Measurements from ENCODE around the gene DHX29. TPM values are rescaled to one million over a fixed set of nuclear protein-coding genes. Genes with fewer than 3 reads are reported as not detected.

Gene DHX29
- total and polyA plus RNA-seq, 2 donors (not counting 1 experiment from before 2014, with no cell fraction given): 3.9 to 18.1 TPM

DNA sequence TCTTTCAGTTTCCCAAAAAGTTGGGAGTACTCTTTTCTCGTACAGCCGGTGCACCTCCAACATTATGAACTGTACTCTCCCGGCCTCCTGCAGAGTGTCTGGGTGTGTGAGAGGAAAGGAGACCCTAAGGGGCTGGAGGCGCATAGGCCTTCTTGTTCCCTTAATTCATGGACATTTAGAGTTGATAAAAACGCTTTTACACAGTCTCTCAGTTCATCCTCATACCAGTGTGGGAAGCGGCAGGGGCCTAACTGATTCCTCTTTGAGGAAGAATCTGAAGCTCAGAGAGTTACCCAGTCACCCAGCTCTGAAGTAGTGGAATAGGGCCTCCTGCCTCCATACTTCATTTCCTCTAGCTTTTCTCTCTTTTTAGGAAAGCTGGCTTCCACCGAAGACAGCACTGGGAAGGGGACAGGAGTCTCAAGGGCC is 83.7 kb downstream of the DHX29 start:
- no peak overlapping the region for H3K27ac ChIP-seq (ENCODE audit: low read length in 2 of 2)
- no peaks in the 10 kb centered on the region for H4K20me1 ChIP-seq (ENCODE audit: control insufficient read depth, insufficient read depth, low read length, poor library complexity, severe bottlenecking)
- intact Hi-C loops (cut with micrococcal nuclease): no loop called here
- 0% methylated on average over 1 of the region's 7 CpGs for WGBS (ENCODE audit: insufficient coverage)
- no peaks in the 10 kb centered on the region for H3K9me3 Mint-ChIP-seq (ENCODE audit: insufficient read depth)
- no peaks in the 10 kb centered on the region for H3K36me3 ChIP-seq (replicated peaks in 1 of 2; ENCODE audit: control extremely low read depth in 1 of 2, control insufficient read depth in 1 of 2, extremely low read depth in 1 of 2, insufficient read depth in 2 of 2, low read length in 1 of 2)
- no peaks in the 10 kb centered on the region for H3K79me2 ChIP-seq (ENCODE audit: control insufficient read depth, insufficient read depth, low read length)
- H3K4me2 ChIP-seq (replicated peaks; ENCODE audit: low read depth, low read length, poor library complexity, severe bottlenecking): peak overlapping the region; percentile 69
- ChIA-PET POLR2A (no interaction called here), CTCF (interaction anchor here (0.8 to 1.0 kb wide), 2 partner anchors 8 to 1216 kb away, joined by 3 to 6 read pairs; no protein-coding TSS in a partner anchor)
- peaks cover 47 to 60% of the 10 kb centered on the region in 2 donors for H3K4me1 ChIP-seq (ENCODE audit: control insufficient read depth in 2 of 2, insufficient read depth in 2 of 2, low read length in 2 of 2)
- peak overlapping the region; percentile 71 for H2AFZ ChIP-seq (ENCODE audit: insufficient read depth, low read depth, low read length, poor library complexity, severe bottlenecking)
- H3K4me3 ChIP-seq (ENCODE audit: control extremely low read depth in 1 of 5, extremely low read depth in 1 of 5, insufficient read depth in 1 of 5, low read depth in 2 of 5, low read length in 4 of 5): peak overlapping the region in 2 of 5 experiments; percentile 30 to 35
- peaks cover 42% of the 10 kb centered on the region for H3K4me1 Mint-ChIP-seq
- H3K9me3 ChIP-seq (ENCODE audit: control extremely low read depth in 1 of 3, control insufficient read depth in 2 of 3, insufficient read depth in 1 of 3, low read length in 2 of 3): peaks cover 0 to 36% (median 0%) of the 10 kb centered on the region in 3 donors
- H3K4me3 Mint-ChIP-seq: peak overlapping the region; percentile 66
- peak overlapping the region; percentile 47 for H3K9ac ChIP-seq (ENCODE audit: low read length)
- DNase-seq (peak; percentile 22), ATAC-seq (ENCODE audit: low read depth) (no peak)
- H3K27me3 ChIP-seq (replicated peaks in 1 of 4; ENCODE audit: control extremely low read depth in 1 of 4, control insufficient read depth in 3 of 4, insufficient read depth in 4 of 4, low read length in 3 of 4): peaks cover 0 to 95% (median 79%) of the 10 kb centered on the region in 4 experiments
- TF ChIP-seq EZH2 (IDR thresholded peaks at IDR 0.05; ENCODE audit: borderline replicate concordance, insufficient read depth, low read depth, low read length, poor library complexity, severe bottlenecking): no peak
- TF ChIP-seq, protein P1, sequence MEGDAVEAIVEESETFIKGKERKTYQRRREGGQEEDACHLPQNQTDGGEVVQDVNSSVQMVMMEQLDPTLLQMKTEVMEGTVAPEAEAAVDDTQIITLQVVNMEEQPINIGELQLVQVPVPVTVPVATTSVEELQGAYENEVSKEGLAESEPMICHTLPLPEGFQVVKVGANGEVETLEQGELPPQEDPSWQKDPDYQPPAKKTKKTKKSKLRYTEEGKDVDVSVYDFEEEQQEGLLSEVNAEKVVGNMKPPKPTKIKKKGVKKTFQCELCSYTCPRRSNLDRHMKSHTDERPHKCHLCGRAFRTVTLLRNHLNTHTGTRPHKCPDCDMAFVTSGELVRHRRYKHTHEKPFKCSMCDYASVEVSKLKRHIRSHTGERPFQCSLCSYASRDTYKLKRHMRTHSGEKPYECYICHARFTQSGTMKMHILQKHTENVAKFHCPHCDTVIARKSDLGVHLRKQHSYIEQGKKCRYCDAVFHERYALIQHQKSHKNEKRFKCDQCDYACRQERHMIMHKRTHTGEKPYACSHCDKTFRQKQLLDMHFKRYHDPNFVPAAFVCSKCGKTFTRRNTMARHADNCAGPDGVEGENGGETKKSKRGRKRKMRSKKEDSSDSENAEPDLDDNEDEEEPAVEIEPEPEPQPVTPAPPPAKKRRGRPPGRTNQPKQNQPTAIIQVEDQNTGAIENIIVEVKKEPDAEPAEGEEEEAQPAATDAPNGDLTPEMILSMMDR (IDR thresholded peaks at IDR 0.05): no peak
- no peak overlapping the region for H3K27ac Mint-ChIP-seq
- H3K27me3 Mint-ChIP-seq: peaks cover 83% of the 10 kb centered on the region

DNA sequence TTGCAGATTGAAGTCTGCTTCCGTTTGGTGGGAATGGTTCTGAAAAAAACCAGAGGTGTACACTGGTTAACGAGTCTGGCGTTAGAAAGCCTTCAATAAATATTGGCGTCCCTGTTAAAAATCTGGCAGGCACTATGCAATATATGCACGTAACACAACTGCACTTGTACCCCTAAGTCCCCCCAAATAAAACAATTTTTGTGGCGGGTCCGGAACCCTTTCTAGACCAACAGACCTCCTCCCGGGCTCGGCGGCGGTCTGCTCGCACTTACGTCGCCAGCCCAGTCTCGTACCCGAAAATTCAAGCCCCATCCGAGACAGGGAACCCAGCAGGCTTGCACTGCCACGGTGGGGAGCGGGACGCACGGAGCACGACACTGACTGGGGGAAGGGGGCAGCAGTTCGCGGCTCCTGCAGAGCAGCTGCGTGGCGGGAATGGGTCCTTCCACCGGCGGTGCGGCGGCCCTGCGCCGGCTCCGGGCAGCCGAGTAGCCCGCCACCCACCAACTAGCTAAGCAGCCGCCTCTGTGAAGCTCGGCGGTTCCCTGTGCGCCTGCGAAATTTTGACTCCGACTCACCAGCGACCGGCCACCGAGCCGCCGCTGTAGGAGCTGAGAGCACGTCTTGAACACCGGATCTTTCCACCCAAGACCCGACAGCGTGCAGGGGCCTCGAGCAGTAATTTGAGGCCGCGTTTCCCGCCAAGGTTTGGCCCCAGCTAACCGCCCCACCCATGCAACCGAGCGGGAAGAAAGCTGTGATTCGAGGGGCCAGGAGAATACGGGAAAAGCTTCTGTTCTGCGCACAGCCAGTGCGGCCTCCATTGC is 84.3 kb downstream of the DHX29 start:
- TF ChIP-seq, protein P1 (IDR thresholded peaks at IDR 0.05): no peak
- TF ChIP-seq EZH2 (IDR thresholded peaks at IDR 0.05; ENCODE audit: borderline replicate concordance, insufficient read depth, low read depth, low read length, poor library complexity, severe bottlenecking): peak; percentile 84
- intact Hi-C loops (cut with micrococcal nuclease): no loop called here
- ATAC-seq (ENCODE audit: low read depth): no peak
- H3K4me3 Mint-ChIP-seq: peak overlapping the region; percentile 74
- no peaks in the 10 kb centered on the region for H3K36me3 ChIP-seq (replicated peaks in 1 of 2; ENCODE audit: control extremely low read depth in 1 of 2, control insufficient read depth in 1 of 2, extremely low read depth in 1 of 2, insufficient read depth in 2 of 2, low read length in 1 of 2)
- CTCF ChIA-PET: interaction anchor here (0.8 to 1.0 kb wide), 2 partner anchors 9 to 1217 kb away, joined by 3 to 6 read pairs; no protein-coding TSS in a partner anchor
- peak; percentile 60 for DNase-seq
- peaks cover 47 to 60% of the 10 kb centered on the region in 2 donors for H3K4me1 ChIP-seq (ENCODE audit: control insufficient read depth in 2 of 2, insufficient read depth in 2 of 2, low read length in 2 of 2)
- peak overlapping the region in 3 of 5 experiments; percentile 23 to 35 (median 30) for H3K4me3 ChIP-seq (ENCODE audit: control extremely low read depth in 1 of 5, extremely low read depth in 1 of 5, insufficient read depth in 1 of 5, low read depth in 2 of 5, low read length in 4 of 5)
- H3K27ac ChIP-seq (ENCODE audit: low read length in 2 of 2): no peak overlapping the region
- peaks cover 0 to 89% (median 73%) of the 10 kb centered on the region in 4 experiments for H3K27me3 ChIP-seq (replicated peaks in 1 of 4; ENCODE audit: control extremely low read depth in 1 of 4, control insufficient read depth in 3 of 4, insufficient read depth in 4 of 4, low read length in 3 of 4)
- H4K20me1 ChIP-seq (ENCODE audit: control insufficient read depth, insufficient read depth, low read length, poor library complexity, severe bottlenecking): no peaks in the 10 kb centered on the region
- WGBS (ENCODE audit: insufficient coverage): 4% methylated on average over 58 of the region's 61 CpGs
- no peaks in the 10 kb centered on the region for H3K79me2 ChIP-seq (ENCODE audit: control insufficient read depth, insufficient read depth, low read length)
- H2AFZ ChIP-seq (ENCODE audit: insufficient read depth, low read depth, low read length, poor library complexity, severe bottlenecking): peak overlapping the region; percentile 71
- POLR2A ChIA-PET: no interaction called here
- H3K27me3 Mint-ChIP-seq: peaks cover 83% of the 10 kb centered on the region
- H3K4me1 Mint-ChIP-seq: peaks cover 42% of the 10 kb centered on the region
- peaks cover 0 to 36% (median 0%) of the 10 kb centered on the region in 3 donors for H3K9me3 ChIP-seq (ENCODE audit: control extremely low read depth in 1 of 3, control insufficient read depth in 2 of 3, insufficient read depth in 1 of 3, low read length in 2 of 3)
- no peaks in the 10 kb centered on the region for H3K9me3 Mint-ChIP-seq (ENCODE audit: insufficient read depth)
- peak overlapping the region; percentile 47 for H3K9ac ChIP-seq (ENCODE audit: low read length)
- no peak overlapping the region for H3K27ac Mint-ChIP-seq
- peak overlapping the region; percentile 69 for H3K4me2 ChIP-seq (replicated peaks; ENCODE audit: low read depth, low read length, poor library complexity, severe bottlenecking)
